OCI-M2 (cell line): Measurements from ENCODE around the gene UFC1.
A peak's percentile ranks its signal among the peaks of the same experiment; 100 is the strongest.

ENCODE experiments used
- DNase-seq: peaks from one replicate; lab custom pipeline; 2025; ENCODE audit not compliant: unreplicated experiment; lab: John Stamatoyannopoulos, UW

The UFC1 gene

DNA sequence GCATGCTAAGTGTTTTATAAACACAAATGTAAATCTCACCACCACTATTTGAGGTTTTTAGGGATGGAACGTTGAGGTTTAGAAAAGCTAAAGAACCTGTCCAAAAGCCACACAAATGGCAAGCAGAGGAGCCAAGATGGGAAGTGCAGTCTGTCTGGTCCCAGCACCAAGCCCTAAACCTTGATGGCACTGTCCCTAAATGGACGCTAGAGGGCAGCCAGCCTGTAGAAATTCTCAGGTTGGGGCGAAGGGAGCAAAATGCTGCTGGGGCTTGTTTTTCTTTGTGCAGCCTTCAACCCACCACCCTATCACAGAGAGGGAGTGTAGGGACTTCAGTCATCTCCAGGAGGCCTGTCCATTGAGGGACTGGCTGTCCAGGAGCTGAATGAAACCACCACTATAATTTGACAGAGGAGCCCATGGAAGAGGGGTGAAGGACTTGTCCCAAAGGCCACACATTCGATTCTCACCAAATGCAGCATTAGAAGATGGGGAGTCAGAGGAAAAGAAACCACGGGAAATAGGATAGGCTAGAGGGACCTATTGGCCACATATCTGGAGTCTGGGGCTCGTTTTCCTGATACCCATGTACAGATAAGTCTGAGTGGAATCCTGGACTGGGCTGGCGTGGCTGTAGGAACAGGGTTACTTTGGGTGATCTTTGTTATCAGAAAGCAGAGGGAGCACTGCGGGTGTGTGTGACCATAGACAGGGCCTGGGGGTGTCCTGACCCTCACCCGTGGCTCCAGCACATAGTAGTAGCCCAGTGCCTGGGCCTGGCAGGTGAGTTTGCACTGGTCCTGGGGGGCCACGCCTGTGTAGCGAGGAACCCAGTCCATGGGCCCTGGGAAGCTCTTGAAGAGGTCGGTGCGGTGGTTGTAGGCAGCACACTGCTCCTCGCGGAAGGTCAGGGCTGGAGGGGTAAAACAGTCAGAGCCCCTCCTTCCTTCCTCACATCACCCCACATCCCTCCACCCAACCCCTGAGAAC lies 39.0 kb downstream of the UFC1 start:
- DNase-seq, result no peak

- DNase-seq, result no peak
Measured at GRCh38 chr1:161193561-161194235, 39.9 kb downstream of the UFC1 start.

DNA sequence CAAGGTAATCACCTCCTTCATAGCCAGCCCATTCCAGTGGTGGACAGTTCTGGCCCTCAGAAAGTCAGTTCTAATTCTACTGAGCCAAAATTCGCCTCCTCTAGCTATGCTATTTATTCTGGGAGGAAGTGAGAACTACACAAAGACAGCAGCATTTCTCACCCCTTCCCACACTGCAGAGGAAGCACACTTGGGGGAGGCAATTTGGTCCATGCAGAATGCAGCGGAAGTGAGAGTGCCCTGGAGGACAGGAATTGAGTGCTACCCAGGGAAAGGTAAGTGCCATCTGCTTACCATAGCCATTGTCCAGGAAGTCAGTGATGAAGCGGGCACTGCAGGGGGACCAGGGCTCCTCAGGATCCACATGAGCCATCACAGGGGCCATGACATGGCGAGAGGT lies 41.4 kb downstream of the UFC1 start:
- no peak for DNase-seq

DNA sequence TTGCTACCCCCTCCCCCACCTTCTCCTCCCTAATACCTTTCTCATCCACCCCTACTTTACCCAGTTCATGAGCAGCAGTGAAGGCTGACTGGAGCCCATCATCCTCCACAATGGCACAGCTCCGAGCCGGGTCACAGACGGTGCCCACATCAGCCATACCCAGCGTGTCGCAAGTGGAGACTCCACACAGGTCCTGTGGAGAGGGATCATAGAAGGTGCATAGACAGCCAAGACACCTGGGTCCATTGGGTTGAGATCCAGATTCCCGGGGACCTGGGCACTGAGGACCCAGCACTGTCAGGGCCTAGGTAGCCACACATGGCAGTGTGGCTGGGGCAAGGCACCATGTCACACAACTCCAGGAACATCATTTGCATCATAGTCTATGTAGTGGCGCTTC lies 42.3 kb downstream of the UFC1 start:
- no peak for DNase-seq

GRCh38 chr1:161196521-161197451 lies 43.0 kb downstream of the UFC1 start:
- no peak for DNase-seq

DNA sequence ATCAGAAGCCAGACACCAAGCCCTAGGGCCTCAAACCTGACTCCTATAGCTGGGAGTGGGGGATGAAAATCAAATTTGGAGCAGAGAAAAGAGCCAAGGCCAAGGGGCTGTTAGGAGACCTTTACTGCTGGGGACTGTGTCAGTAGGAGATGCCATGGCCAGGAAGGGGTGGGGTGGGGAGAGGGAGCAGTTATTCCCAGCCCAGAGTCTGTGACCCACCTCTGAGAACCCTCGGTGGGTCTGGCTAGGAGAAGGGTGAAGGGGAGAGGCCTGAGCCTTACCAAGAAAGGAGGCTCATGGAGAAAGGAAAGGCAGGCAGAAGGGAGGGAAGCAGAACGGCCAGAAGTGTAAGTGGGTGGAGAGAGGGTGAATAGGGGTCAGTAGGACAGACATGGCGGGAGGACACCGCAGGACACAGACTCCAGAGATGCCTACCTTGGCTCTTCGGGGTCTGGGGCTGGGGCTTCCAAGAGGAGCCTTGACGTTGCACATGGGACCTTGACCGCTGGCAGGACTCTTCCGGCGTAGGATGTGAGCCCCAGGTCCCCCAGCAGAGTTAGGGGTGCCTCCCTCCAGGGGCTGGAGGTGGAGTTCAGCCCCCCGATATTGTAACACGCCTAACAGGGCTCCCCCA lies 43.9 kb downstream of the UFC1 start:
- no peak for DNase-seq

GRCh38 chr1:161198194-161198896 lies 44.6 kb downstream of the UFC1 start:
- no peak for DNase-seq

DNA sequence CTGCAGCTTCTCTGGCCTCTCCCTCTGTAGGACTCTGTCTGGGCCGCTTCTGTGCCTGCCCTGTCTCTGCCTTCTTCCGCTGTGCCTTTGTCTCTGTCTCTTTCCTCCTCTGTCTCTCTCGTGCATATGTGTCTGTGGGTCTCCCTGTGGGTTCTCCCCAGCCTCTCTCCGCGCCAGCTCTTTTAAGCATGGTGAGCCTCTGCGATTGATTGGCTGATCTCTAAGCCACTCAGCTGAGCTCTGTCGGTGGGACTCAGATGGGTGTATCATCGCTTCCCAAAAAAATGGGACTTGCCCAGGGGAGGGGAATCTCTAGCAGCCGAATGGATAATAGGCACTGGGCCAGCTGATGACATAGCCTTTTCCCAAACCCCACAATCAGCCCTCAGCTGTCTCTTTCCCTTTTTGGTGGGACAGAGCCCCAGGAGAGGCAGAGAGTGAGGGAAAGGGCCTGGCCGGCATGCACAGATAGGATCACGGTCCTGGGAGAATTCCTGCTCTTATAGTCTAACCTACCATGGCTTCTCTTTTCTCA lies 45.2 kb downstream of the UFC1 start, which contains the start of gene ADAMTS4:
Gene ADAMTS4, minus strand, starts transcription at position 158 of the 535 bp plus-strand sequence. CDS start 427 bp downstream, outside the sequence.
- no peak for DNase-seq

DNA sequence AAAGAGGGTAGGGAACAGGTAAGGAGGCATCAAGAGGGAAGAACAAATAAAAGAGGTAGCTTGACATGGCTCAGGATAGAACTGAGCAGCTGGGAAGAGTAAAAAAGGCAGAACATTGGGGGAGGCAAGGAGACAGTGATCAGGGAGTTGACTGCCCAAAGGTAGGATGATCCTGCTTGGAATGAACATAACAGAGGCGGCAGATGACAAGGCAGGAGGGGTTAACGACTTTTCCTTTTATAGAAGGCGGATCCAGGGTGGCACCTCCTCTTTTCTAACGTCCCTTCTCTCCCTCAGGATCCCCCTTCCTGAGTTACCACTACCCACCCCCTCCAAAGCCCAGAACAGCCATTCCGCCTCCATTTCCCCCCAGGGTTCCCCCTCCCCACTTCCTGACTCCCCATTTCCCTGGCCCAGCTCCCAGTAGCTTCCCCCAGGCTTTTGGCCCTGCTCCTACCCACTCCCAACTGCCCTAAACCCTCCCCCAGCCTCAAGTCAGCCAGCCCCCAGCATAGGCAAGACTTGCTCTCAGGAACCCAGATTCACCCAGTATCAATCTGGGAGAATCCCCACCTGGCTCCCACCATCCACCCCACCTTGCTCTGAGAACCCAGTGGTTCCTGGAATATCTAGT lies 45.8 kb downstream of the UFC1 start:
- no peak for DNase-seq

DNA sequence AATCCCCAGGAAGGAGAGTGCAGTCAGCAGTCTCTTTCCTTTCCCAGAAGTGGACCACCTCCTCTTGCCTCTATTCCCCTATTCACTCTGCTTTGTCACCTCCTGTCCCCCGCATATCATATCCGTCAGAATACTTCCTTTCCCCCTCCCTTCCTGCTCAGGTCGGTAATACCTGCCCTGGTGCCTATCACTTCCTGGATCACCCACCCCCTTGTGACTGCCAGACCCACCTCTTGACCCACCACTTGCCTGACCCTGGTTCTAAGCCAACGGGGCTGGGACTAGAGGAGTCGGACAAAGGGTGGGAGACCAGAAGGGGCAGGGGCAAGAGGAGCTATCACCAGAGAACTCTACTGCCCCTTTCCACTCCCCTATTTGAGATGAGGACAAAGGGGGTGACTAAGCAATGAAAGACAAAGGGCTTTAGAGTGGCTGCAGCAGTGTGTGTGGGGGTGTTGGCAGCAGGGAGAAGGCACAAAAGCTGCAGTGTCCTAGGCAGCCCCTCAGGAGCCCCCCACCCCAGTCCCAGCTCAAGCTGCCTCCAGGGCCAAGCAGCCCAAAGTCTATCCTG lies 46.7 kb downstream of the UFC1 start:
- DNase-seq, result no peak

DNA sequence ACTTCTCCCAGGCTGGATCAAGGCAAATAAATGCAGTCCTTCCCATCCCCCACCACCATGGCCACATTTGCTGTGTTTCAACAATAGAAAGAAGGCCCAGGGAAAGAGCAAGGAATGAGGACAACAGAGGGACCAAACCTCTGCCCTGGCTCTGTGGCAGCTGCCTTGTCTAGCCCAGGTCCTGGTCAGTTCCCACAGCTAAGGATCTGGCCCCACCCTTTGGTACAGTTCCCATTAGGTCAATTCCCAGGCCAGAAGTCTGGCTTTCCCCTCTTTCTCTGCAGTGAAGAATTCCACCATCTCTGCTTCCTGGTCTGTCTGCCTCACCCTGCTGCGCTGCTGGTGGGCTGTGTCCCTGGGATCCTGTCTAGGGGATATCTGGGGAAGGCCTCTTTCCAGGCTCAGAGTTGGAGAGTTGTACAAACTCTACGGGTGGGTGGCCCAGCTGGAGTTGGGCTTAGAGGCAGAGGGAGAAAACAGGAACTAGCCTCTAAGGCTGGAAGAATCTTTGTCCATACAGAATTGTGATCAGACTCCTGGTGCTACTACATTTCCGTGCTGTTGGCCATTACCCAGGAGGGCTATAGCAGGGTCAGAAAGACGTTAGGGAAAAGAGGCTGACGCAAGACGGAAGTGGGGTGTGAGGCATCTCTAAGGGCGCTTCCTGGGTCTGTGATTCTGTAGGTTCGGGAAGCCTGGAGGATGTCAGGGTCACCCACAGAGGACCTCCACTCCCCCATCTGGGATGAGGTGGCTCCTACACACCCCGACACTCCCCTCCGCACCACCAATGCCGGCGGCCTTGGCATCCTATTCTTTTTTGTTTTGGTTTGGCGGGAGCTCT lies 47.4 kb downstream of the UFC1 start:
- no peak for DNase-seq

- DNase-seq, result peak; percentile 82
Measured at GRCh38 chr1:161201836-161202712, 48.3 kb downstream of the UFC1 start, which contains the start of gene NDUFS2. Gene NDUFS2 (plus strand): TSS chr1:161202367. CDS start chr1:161202386, 19 bp downstream.

DNA sequence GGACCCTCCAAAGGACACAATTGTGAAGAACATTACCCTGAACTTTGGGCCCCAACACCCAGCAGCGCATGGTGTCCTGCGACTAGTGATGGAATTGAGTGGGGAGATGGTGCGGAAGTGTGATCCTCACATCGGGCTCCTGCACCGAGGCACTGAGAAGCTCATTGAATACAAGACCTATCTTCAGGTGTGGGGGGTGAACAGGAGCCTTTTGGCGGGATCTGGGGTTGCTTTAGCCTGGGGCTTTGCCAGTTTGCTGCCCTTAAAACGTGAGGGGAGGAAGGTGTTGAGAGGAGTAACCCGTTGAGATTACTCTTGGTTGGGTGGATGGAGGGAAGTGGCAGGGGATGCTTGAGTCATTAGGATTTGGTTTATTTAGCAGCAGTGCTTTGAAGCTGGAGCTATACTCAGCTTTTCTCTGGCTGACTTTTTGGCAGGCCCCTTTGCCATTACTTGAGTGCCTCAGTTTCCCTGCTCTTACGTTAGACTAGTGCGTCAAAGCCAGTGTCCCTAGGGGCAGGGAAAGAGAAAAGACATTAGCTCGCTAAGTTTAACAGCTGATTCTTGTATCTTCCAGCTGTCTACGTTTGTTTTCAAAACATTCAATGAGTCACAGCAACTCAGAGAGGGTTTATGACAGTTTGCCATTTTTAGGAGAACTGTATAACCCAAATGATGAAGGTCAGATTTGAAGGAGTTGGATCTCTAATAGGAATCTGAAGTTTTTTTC lies 52.8 kb downstream of the UFC1 start:
- no peak for DNase-seq

GRCh38 chr1:161207173-161207572 lies 53.4 kb downstream of the UFC1 start:
- DNase-seq, result no peak
